Cardiac fibroblast (primary cell): ENCODE results near the gene TIMMDC1.
A peak's percentile ranks its signal among the peaks of the same experiment; 100 is the strongest.

Experiments
- DNase-seq, 2 donors: peaks; one replicate each; pipeline versions ENCODE4 v3.0.0 to v3.0.0-alpha.2; 2010; ENCODE audit warnings: low read depth in 2 of 2
- H3K4me3 ChIP-seq, 2 donors: replicated peaks in 1 of 2; 1 replicate in 1 of 2; 2 replicates in 1 of 2; pipeline ENCODE4 v1.5.1; 2011; ENCODE audit warnings: low read depth in 2 of 2, low read length in 2 of 2, mild to moderate bottlenecking in 2 of 2, moderate library complexity in 1 of 2
- TF ChIP-seq, protein P1 (sequence below): IDR thresholded peaks from one replicate; pipeline ENCODE4 v1.5.1; 2011; ENCODE audit warnings: low read depth, mild to moderate bottlenecking, low read length, inconsistent platforms

The TIMMDC1 gene

DNA sequence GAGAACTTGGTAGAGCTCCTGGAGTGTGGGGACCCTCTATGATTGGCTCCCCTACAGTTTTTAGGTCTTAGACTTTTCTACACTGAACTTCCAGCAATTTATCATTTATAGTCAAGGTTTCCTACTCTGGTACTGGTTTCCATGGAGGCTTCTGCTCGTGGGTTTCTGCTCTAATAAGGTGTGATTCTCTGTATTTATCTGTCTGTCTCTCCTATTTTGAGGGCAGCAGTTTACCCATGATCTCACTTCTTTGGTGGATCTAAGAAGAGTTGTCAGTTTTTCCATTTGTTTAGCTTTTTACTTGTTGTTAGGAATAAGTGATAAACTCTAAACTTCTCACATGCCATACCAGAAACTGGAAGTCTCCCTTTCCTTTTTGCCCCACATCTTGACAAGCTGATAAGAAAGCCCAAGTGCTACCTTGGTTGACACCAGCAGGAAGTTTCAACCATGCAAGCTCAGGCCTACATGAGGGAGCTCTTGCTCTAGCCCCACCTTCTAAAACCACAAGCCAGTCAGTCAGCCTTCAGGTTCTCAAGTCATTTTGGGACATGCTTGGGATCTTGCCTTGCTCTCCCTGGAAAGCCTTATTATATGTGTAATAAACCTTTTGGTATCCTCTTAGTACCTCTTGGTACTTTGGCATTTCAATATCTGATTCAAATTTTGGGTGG is 10.0 kb downstream of the TIMMDC1 start:
- TF ChIP-seq, protein P1, sequence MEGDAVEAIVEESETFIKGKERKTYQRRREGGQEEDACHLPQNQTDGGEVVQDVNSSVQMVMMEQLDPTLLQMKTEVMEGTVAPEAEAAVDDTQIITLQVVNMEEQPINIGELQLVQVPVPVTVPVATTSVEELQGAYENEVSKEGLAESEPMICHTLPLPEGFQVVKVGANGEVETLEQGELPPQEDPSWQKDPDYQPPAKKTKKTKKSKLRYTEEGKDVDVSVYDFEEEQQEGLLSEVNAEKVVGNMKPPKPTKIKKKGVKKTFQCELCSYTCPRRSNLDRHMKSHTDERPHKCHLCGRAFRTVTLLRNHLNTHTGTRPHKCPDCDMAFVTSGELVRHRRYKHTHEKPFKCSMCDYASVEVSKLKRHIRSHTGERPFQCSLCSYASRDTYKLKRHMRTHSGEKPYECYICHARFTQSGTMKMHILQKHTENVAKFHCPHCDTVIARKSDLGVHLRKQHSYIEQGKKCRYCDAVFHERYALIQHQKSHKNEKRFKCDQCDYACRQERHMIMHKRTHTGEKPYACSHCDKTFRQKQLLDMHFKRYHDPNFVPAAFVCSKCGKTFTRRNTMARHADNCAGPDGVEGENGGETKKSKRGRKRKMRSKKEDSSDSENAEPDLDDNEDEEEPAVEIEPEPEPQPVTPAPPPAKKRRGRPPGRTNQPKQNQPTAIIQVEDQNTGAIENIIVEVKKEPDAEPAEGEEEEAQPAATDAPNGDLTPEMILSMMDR = no peak
- H3K4me3 ChIP-seq = no peak overlapping the region
- no peak for DNase-seq

DNA sequence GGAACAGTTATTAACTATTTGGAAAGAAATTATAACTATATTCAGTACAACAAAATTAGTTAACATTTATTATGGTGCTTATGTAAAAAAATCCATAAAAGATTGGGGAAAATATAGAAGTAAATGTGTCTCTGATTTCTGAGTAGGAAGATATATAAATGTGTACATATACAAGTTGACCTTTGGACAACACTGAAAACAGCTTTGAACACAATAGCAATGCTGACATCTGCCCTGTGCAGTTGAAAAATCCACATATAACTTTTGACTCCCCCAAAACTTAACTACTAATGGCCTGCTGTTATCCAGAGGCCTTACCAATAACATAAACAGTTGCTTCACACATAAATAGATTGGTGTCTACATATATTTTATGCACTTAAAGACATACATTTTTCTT is 12.3 kb downstream of the TIMMDC1 start:
- no peak for DNase-seq
- H3K4me3 ChIP-seq = no peak overlapping the region
- TF ChIP-seq, protein P1 = no peak

DNA sequence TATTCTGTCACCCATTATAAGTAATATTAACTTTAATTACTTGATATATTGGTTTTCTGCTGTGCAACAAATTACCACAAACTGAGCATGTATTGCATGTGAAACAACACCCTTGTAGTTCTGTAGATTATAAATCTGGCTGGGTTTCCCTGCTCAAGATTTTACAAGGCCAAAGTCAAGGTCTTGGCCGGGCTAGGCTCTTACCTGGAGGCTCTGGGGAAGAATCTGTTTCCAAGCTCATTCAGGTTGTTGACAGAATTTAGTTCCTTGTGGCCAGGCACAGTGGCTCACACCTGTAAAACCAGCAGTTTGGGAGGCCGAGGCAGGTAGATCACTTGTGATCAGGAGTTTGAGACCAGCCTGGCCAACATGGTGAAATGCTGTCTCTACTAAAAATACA is 16.3 kb downstream of the TIMMDC1 start:
- TF ChIP-seq, protein P1 = no peak
- no peak overlapping the region for H3K4me3 ChIP-seq

DNA sequence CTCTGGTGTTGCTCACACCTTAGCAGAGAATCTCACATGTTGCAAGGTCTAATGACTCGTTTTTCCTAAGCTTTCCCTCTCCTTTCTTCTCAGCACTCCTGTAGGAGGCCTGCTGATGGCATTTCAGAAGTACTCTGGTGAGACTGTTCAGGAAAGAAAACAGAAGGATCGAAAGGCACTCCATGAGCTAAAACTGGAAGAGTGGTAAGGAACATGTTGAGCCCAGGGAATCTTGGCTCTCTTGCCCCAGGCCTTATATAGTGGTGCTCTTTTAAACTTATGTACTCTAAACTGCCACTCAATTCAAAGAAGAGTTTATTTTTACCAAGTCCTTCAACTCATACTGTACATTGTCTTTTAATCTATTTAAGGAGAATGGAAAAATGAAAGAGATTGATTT is 18.8 kb downstream of the TIMMDC1 start:
- H3K4me3 ChIP-seq = no peak overlapping the region
- no peak for DNase-seq

More for the DNA sequence above, 16.3 kb downstream of the TIMMDC1 start:
- DNase-seq = no peak

DNA sequence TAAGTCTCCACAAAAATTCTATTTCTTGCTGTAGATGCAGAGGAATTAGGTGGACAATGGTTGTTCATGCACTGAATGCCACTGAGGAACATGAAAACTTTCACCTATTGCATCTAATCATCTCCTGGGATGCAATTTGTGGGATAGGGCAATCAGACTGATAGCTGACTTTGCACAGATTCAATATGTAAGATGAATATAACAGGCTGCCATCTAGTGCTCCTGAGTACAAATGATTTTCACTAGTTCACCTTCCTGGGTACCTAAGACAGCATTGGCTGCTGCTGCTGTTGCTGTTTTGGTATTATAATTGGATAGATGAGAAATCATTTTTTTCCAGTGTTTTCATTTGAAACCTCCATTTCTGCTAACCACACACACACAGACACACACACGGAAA is 19.7 kb downstream of the TIMMDC1 start:
- no peak overlapping the region for H3K4me3 ChIP-seq
- TF ChIP-seq, protein P1 = no peak
- no peak for DNase-seq

More for the DNA sequence above, 18.8 kb downstream of the TIMMDC1 start:
- TF ChIP-seq, protein P1 = no peak

DNA sequence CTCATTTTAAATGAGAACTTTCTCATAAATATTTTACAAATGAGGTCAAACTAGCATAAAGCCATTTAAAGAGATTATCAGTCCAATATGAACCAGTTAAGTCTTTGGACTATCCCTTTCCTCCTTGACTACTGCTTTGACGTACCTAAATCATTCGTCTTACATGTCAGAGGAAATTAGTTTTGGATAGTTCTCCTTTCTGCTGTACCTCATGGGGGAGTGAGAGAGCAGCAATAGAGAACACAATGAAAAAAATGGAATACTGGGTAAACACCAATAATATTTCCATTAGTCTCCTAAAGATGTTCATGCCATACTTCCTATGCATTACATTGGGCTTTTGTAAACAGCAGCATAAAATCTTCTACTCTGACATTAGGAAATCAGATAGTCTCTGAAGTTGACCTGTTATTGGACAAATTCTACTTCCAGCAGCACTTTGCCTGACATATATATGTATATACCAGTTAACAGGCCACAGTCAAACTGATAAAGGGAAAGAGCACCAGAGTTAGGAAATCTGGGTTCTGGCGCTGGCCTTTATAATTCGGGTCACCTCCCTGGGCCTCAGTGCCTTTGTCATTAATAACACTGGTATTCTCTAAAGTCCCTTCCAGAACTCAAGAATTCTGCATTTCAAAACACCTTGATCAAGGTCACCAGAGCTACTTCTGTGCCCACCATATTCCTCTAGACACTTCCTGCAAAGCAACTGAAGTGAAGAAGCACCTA is 26.8 kb downstream of the TIMMDC1 start:
- no peak overlapping the region for H3K4me3 ChIP-seq
- peak; percentile 43 to 44 for DNase-seq
- TF ChIP-seq, protein P1 = peak; percentile 40
